Heart left ventricle (tissue), 16 donors: ENCODE measurements around the gene MAN1C1. TPM values are rescaled to one million over a fixed set of nuclear protein-coding genes. Genes with fewer than 3 reads are reported as not detected.
A peak's percentile ranks its signal among the peaks of the same experiment; 100 is the strongest.

Experiments
- ATAC-seq, 4 donors: fragments of 200-7000 bp; cut with Tn5 transposase; one replicate each; pipeline ENCODE4 v1.9.1; 2020 to 2022; ENCODE audit warnings: moderate library complexity in 4 of 4, mild to moderate bottlenecking in 3 of 4, moderate number of reproducible peaks in 1 of 4
- DNase-seq, 5 donors: peaks; one replicate each; pipeline ENCODE4 v3.0.0-alpha.2; 2020
- H3K27ac ChIP-seq, 12 donors: fragments of 200-600 bp; sonication (generic) in 4 of 12; one replicate each; pipeline versions ENCODE4 v1.5.0 to v1.8.0; 2016 to 2022; ENCODE audit warnings: mild to moderate bottlenecking in 2 of 12
- H3K27me3 ChIP-seq, 9 donors: fragments of 200-600 bp; sonication (generic) in 2 of 9; one replicate each; pipeline versions ENCODE4 v1.5.1 to v1.8.0; 2016 to 2022; ENCODE audit warnings: mild to moderate bottlenecking in 3 of 9
- H3K36me3 ChIP-seq, 9 donors: fragments of 200-600 bp; sonication (generic) in 2 of 9; one replicate each; pipeline versions ENCODE4 v1.5.0 to v1.8.0; 2018 to 2022; ENCODE audit warnings: mild to moderate bottlenecking in 2 of 9
- H3K4me1 ChIP-seq, 12 donors: fragments of 200-600 bp; sonication (generic) in 4 of 12; one replicate each; pipeline versions ENCODE4 v1.5.0 to v1.8.0; 2016 to 2022; ENCODE audit warnings: mild to moderate bottlenecking in 3 of 12
- H3K4me3 ChIP-seq, 12 donors: fragments of 200-600 bp; sonication (generic) in 4 of 12; one replicate each; pipeline versions ENCODE4 v1.5.0 to v1.8.0; 2017 to 2022; ENCODE audit warnings: mild to moderate bottlenecking in 9 of 12, moderate library complexity in 4 of 12
- H3K9me3 ChIP-seq, 12 donors: fragments of 200-600 bp; sonication (generic) in 4 of 12; one replicate each; pipeline versions ENCODE4 v1.5.0 to v1.8.0; 2016 to 2022; ENCODE audit warnings: mild to moderate bottlenecking in 1 of 12
- CTCF ChIP-seq, 12 donors: fragments of 200-600 bp; sonication (generic) in 4 of 12; IDR thresholded peaks; one replicate each; pipeline versions ENCODE4 v1.5.0 to v1.8.0; 2018 to 2022; ENCODE audit warnings: antibody characterized with exemption in 12 of 12, mild to moderate bottlenecking in 5 of 12
- POLR2A ChIP-seq, 2 donors: fragments of 450-650 bp; IDR thresholded peaks; one replicate each; pipeline ENCODE4 v1.6.1; 2017; ENCODE audit warnings: antibody characterized with exemption in 2 of 2, mild to moderate bottlenecking in 2 of 2, moderate library complexity in 2 of 2
- WGBS, 4 donors: extraction: QIAGEN DNeasy Blood & Tissue Kit in 2 of 4; methylation state at CpG; one replicate each; pipeline versions ENCODE4 v1.1.5 to v1.1.7; 2013 to 2018; 5-methylcytosine and 5-hydroxymethylcytosine counted together
- intact Hi-C, 10 donors: fragments of 100-400 bp; cut with DNase I; formaldehyde crosslinking; loops; one replicate each; pipeline versions ENCODE4 v1.11.1 to v1.14.2; 2022
- polyA plus RNA-seq, 2 donors: library from polyadenylated mRNA; stranded (reverse); fragments of 200-250 nt; gene quantifications; one replicate each; pipeline ENCODE4 v1.2.3, GENCODE V29; 2013
- total RNA-seq, 9 donors: library from RNA; depleted of rRNA in 2 of 9; stranded (reverse); fragments of >200 nt in 2 of 9; fragmentation: NEBNext Ultra II Directional in 3 of 9; extraction: Animal tissue kit (Norgen Biotek cat#: 25700) in 3 of 9; gene quantifications; one replicate each; pipeline versions ENCODE4 v1.1.0 to v1.2.4, GENCODE V29; 2016 to 2023
- donor health status: ischemic (EF 13 %, LVEDD 7.1; RV severe dilation, severe dysfunction).
- donor health status: healthy with polysubstance abuse.
- donor health status: DM: no; HTN: yes; CAD: no.
- donor health status: DM: no; HTN: no; CAD: no.
- donor health status: ischemic (EF 25% LVEDD 6.9; RV normal size, moderate dysfunction).
- donor health status: ischemic (EF 25% LVEDD 5.7; RV mildly dilated, moderate dysfunction).
- donor health status: healthy.
- donor health status: DM: yes; HTN: yes; CAD: no.
- donor health status: ischemic (EF 35%, LVEDD 5.7; RV mildly dilated, moderate dysfunction).
- donor health status: nonischemic (EF 11% LVEDD 7.7; RV severe dilation, severe dysfunction).
- donor health status: DM: yes; HTN: yes; CAD: no.
- donor health status: PGD.
- donor health status: ischemic (EF 29% LVEDD 5.4; RV normal size, mild dysfunction).
- donor health status: nonischemic (EF 23%, LVEDD 6.1; RV moderate dilation, normal function).

MAN1C1 gene
- total and polyA plus RNA-seq, 11 donors, result 7.7 to 25.7 (median 14.7) TPM

GRCh38 chr1:25727088-25727487 lies 110.5 kb downstream of the MAN1C1 start:
- H3K9me3 ChIP-seq, result no peaks in the 10 kb centered on the region
- H3K36me3 ChIP-seq, result no peaks in the 10 kb centered on the region
- H3K4me1 ChIP-seq, result peaks cover 6 to 50% (median 29%) of the 10 kb centered on the region in 12 donors
- ATAC-seq (peak in 2 of 4 donors; percentile 6 to 9), DNase-seq (no peak)
- no peaks in the 10 kb centered on the region for H3K27me3 ChIP-seq
- no peak overlapping the region for H3K4me3 ChIP-seq
- intact Hi-C loops, result no loop called here
- 47 to 68% (median 48%) methylated on average over 8 of the region's 8 CpGs for whole genome bisulfite sequencing, 4 donors
- TF ChIP-seq POLR2A (IDR thresholded peaks at IDR 0.05), result no peak
- no peak for TF ChIP-seq CTCF (IDR thresholded peaks at IDR 0.05)
- H3K27ac ChIP-seq, result peak overlapping the region in 11 of 12 donors; percentile 48 to 87 (median 74)

- no peak overlapping the region for H3K4me3 ChIP-seq
- peak; percentile 74 to 91 (median 86) for DNase-seq
- H3K27me3 ChIP-seq, result no peaks in the 10 kb centered on the region
- ATAC-seq, result peak; percentile 81 to 92 (median 89)
- peaks cover 6 to 50% (median 29%) of the 10 kb centered on the region in 12 donors for H3K4me1 ChIP-seq
- intact Hi-C loops, result no loop called here
- TF ChIP-seq CTCF (IDR thresholded peaks at IDR 0.05) (no peak), POLR2A (IDR thresholded peaks at IDR 0.05) (no peak)
- H3K27ac ChIP-seq, result peak overlapping the region in 11 of 12 donors; percentile 48 to 87 (median 74)
- H3K9me3 ChIP-seq, result no peaks in the 10 kb centered on the region
- no peaks in the 10 kb centered on the region for H3K36me3 ChIP-seq
- WGBS, 4 donors, result 6 to 21% (median 16%) methylated on average over 6 to 12 of the region's 12 CpGs
Measured at GRCh38 chr1:25727635-25728286, 111.2 kb downstream of the MAN1C1 start.

GRCh38 chr1:25728301-25728935 lies 111.8 kb downstream of the MAN1C1 start:
- peak overlapping the region in 11 of 12 donors; percentile 48 to 87 (median 74) for H3K27ac ChIP-seq
- WGBS, 4 donors, result 65 to 77% (median 74%) methylated on average over 10 to 11 of the region's 11 CpGs
- no peaks in the 10 kb centered on the region for H3K36me3 ChIP-seq
- ATAC-seq, result no peak
- no peak overlapping the region for H3K4me3 ChIP-seq
- TF ChIP-seq POLR2A (IDR thresholded peaks at IDR 0.05) (no peak), CTCF (IDR thresholded peaks at IDR 0.05) (no peak)
- no peaks in the 10 kb centered on the region for H3K27me3 ChIP-seq
- peaks cover 6 to 50% (median 29%) of the 10 kb centered on the region in 12 donors for H3K4me1 ChIP-seq
- no peaks in the 10 kb centered on the region for H3K9me3 ChIP-seq
- no peak for DNase-seq
- intact Hi-C loops, result no loop called here

- intact Hi-C loops, result no loop called here
Measured at GRCh38 chr1:25729045-25729444, 112.5 kb downstream of the MAN1C1 start.

More at GRCh38 chr1:25729045-25729444, 112.5 kb downstream of the MAN1C1 start:
- Histone ChIP-seq H3K9me3 (no peaks in the 10 kb centered on the region), H3K27me3 (no peaks in the 10 kb centered on the region), H3K27ac (peak overlapping the region in 11 of 12 donors; percentile 48 to 87 (median 74)), H3K4me3 (no peak overlapping the region), H3K36me3 (no peaks in the 10 kb centered on the region), H3K4me1 (peaks cover 6 to 50% (median 29%) of the 10 kb centered on the region in 12 donors)
- ATAC-seq, result no peak
- TF ChIP-seq CTCF (IDR thresholded peaks at IDR 0.05) (no peak), POLR2A (IDR thresholded peaks at IDR 0.05) (no peak)
- 97 to 99% (median 98%) methylated on average over 4 of the region's 4 CpGs for WGBS, 4 donors
- no peak for DNase-seq
